K562 (cell line): ENCODE measurements around the gene GRXCR2. TPM values are rescaled to one million over a fixed set of nuclear protein-coding genes. Genes with fewer than 3 reads are reported as not detected.
A peak's percentile ranks its signal among the peaks of the same experiment; 100 is the strongest.

Experiments used
- ATAC-seq: fragments of 200-7000 bp; cut with Tn5 transposase; 3 replicates; pipeline ENCODE4 v1.9.1; 2020; ENCODE audit warnings: moderate library complexity
- BruUV-seq: library from RNA; stranded (reverse); fragments of 400-500 nt; replicated peaks from 2 replicates; lab custom pipeline; 2021; lab: Mats Ljungman, UMichigan
- CTCF ChIA-PET: fragments of 300-600 bp; formaldehyde crosslinking; extraction: SDS; loops from one replicate; lab custom pipeline; 2021; ENCODE audit warnings: low intra/inter-chr PET ratio; lab: Yijun Ruan, JAX
- POLR2A ChIA-PET: fragments of 300-600, 350-650 bp; sonication (Branson Sonifier 250); formaldehyde crosslinking; extraction: SDS; loops from one replicate; lab custom pipeline; 2021; ENCODE audit warnings: antibody characterized with exemption, inconsistent platforms; lab: Yijun Ruan, JAX
- DNase-seq, 4 experiments: peaks; one replicate each; pipeline versions ENCODE4 v3.0.0 to v3.0.0-alpha.2; 2011 to 2018; ENCODE audit warnings: low spot score in 3 of 4, mixed read lengths in 3 of 4; ENCODE audit errors: extremely low read depth in 1 of 4
- FAIRE-seq: peaks from 2 replicates; lab custom pipeline; 2011; peaks lifted over from hg19 to GRCh38; lab: Jason Lieb, UNC
- H2AFZ ChIP-seq: 2 replicates; pipeline ENCODE4 v1.6.0; 2011; ENCODE audit warnings: low read depth, low read length, control low read depth, inconsistent platforms
- H3K27ac ChIP-seq: fragments of 200-600 bp; 3 replicates; pipeline ENCODE4 v1.8.0; 2011; ENCODE audit warnings: low read depth, mild to moderate bottlenecking, control low read depth, inconsistent platforms, low read length, moderate library complexity, mixed read lengths; ENCODE audit errors: extremely low read depth
- H3K27me3 ChIP-seq, 2 experiments: fragments of 300-600 bp in 1 of 2; 2 replicates in 1 of 2; 3 replicates in 1 of 2; pipeline versions ENCODE4 v1.6.0 to v1.8.0; 2011; ENCODE audit warnings: inconsistent platforms in 2 of 2, low read length in 2 of 2, mild to moderate bottlenecking in 1 of 2, mixed read lengths in 1 of 2, moderate library complexity in 1 of 2; ENCODE audit not compliant: control insufficient read depth in 2 of 2, insufficient read depth in 2 of 2
- H3K36me3 ChIP-seq: fragments of 300-600 bp; 3 replicates; pipeline ENCODE4 v1.8.0; 2011; ENCODE audit warnings: mild to moderate bottlenecking, low read length, inconsistent platforms; ENCODE audit not compliant: control insufficient read depth, insufficient read depth
- H3K4me1 ChIP-seq, 2 experiments: fragments of 200-600 bp in 1 of 2; replicated peaks in 1 of 2; 2 replicates in 1 of 2; 3 replicates in 1 of 2; pipeline versions ENCODE4 v1.5.1 to v1.8.0; 2011; ENCODE audit warnings: inconsistent platforms in 2 of 2, low read length in 2 of 2, mild to moderate bottlenecking in 1 of 2, mixed read lengths in 1 of 2, moderate library complexity in 1 of 2; ENCODE audit not compliant: control insufficient read depth in 2 of 2, insufficient read depth in 2 of 2
- H3K4me2 ChIP-seq: 2 replicates; pipeline ENCODE4 v1.6.1; 2011; ENCODE audit warnings: low read length, control low read depth, inconsistent platforms, mixed read lengths; ENCODE audit not compliant: insufficient read depth
- H3K4me3 ChIP-seq: fragments of 200-600 bp; sonication (generic), shearing (Covaris generic); 2 replicates; pipeline ENCODE4 v1.5.1; 2016; ENCODE audit warnings: control low read depth, inconsistent platforms
- H3K79me2 ChIP-seq: fragments of 200-600 bp; 3 replicates; pipeline ENCODE4 v1.8.0; 2011; ENCODE audit warnings: low read length, inconsistent platforms; ENCODE audit not compliant: control insufficient read depth, insufficient read depth
- H3K9ac ChIP-seq, 2 experiments: 2 replicates each; pipeline versions ENCODE4 v1.6.0 to v1.6.1; 2011; ENCODE audit warnings: low read depth in 2 of 2, low read length in 2 of 2, control low read depth in 1 of 2, inconsistent platforms in 1 of 2, mild to moderate bottlenecking in 1 of 2, mixed read lengths in 1 of 2; ENCODE audit not compliant: insufficient read depth in 1 of 2
- H3K9me1 ChIP-seq: one replicate; pipeline ENCODE4 v1.6.0; 2011; ENCODE audit warnings: inconsistent platforms, mild to moderate bottlenecking, low read length, moderate library complexity; ENCODE audit not compliant: control insufficient read depth, insufficient read depth
- H3K9me3 ChIP-seq: replicated peaks from 2 replicates; pipeline ENCODE4 v1.5.1; 2011; ENCODE audit warnings: low read depth, low read length, inconsistent platforms; ENCODE audit not compliant: control insufficient read depth, insufficient read depth
- H4K20me1 ChIP-seq: replicated peaks from 2 replicates; pipeline ENCODE4 v1.6.1; 2011; ENCODE audit warnings: low read length, inconsistent platforms, mixed read lengths; ENCODE audit not compliant: control insufficient read depth, insufficient read depth
- ATF3 ChIP-seq, 2 experiments: fragments of 450-650 bp in 1 of 2; sonication (generic) in 1 of 2; formaldehyde crosslinking in 1 of 2; IDR thresholded peaks in 1 of 2; conservative IDR thresholded peaks in 1 of 2; 2 replicates each; pipeline versions ENCODE4 v1.6.1 to v1.8.1; 2016 to 2023; ENCODE audit warnings: mild to moderate bottlenecking in 2 of 2, moderate library complexity in 2 of 2, inconsistent platforms in 1 of 2, missing genetic modification reagents in 1 of 2
- BDP1 ChIP-seq: IDR thresholded peaks from 3 replicates; pipeline ENCODE4 v1.6.1; 2011; ENCODE audit not compliant: insufficient read length, insufficient read depth
- KDM5B ChIP-seq: fragments of 200-600 bp; sonication (generic); IDR thresholded peaks from 2 replicates; pipeline ENCODE4 v1.6.1; 2012; ENCODE audit warnings: low read depth, mild to moderate bottlenecking, moderate library complexity, low read length, control low read depth, inconsistent platforms; ENCODE audit not compliant: insufficient replicate concordance
- MCM3 ChIP-seq: fragments of 450-650 bp; IDR thresholded peaks from 2 replicates; pipeline ENCODE4 v1.6.1; 2016
- PHF8 ChIP-seq: fragments of 200-600 bp; sonication (generic); IDR thresholded peaks from 2 replicates; pipeline ENCODE4 v1.6.1; 2012; ENCODE audit warnings: mixed run types, mild to moderate bottlenecking, inconsistent platforms, low read length, moderate library complexity, borderline replicate concordance
- RFX1 ChIP-seq: fragments of 450-650 bp; IDR thresholded peaks from 2 replicates; pipeline ENCODE4 v1.6.1; 2016; ENCODE audit warnings: mild to moderate bottlenecking, moderate library complexity
- SIX5 ChIP-seq, 2 experiments: IDR thresholded peaks; 2 replicates each; pipeline ENCODE4 v1.6.1; 2011; ENCODE audit warnings: low read length in 2 of 2, borderline replicate concordance in 1 of 2, low read depth in 1 of 2, mild to moderate bottlenecking in 1 of 2, moderate library complexity in 1 of 2; ENCODE audit not compliant: insufficient read depth in 1 of 2
- TCF7L2 ChIP-seq: fragments of 150-350 bp; IDR thresholded peaks from 2 replicates; pipeline ENCODE4 v1.6.1; 2016; ENCODE audit warnings: low read depth, mild to moderate bottlenecking, low read length, moderate library complexity
- U2AF1 ChIP-seq: fragments of 200-400 bp; formaldehyde crosslinking; optimal IDR thresholded peaks from 2 replicates; pipeline ENCODE3; 2017; ENCODE audit warnings: mild to moderate bottlenecking, low read depth, low read length, moderate library complexity
- ZNF75A ChIP-seq: fragments of 450-650 bp; formaldehyde crosslinking; IDR thresholded peaks from 2 replicates; pipeline ENCODE4 v1.4.0; 2020; ENCODE audit warnings: mild to moderate bottlenecking
- WGBS: fragments of 100-300 bp; shearing (Covaris generic); methylation state at CpG from one replicate; pipeline ENCODE4 v1.1.6; 2016; ENCODE audit warnings: low coverage, mixed read lengths; ENCODE audit not compliant: insufficient coverage; ENCODE audit errors: missing lambda C conversion rate; 5-methylcytosine and 5-hydroxymethylcytosine counted together
- in situ Hi-C: fragments of 300-500 bp; cut with MboI; formaldehyde crosslinking; loops from 4 replicates; pipeline ENCODE4 v1.15.0; 2018; ENCODE audit warnings: inconsistent platforms, mixed read lengths
- intact Hi-C: fragments of 100-400 bp; cut with micrococcal nuclease; formaldehyde crosslinking; loops from 2 replicates; pipeline ENCODE4 v1.14.2; 2022
- polyA plus RNA-seq, 8 experiments: library from polyadenylated mRNA; depleted of rRNA in 4 of 8; stranded (reverse) in 5 of 8; unstranded in 3 of 8; fragments of >200 nt; fragmentation: Nextera tagmentation in 2 of 8; fragmentation: Illumina TruSeq in 1 of 8; extraction: Ambion mirVana in 2 of 8; extraction: Trizol in 1 of 8; gene quantifications; 2 replicates each; pipeline versions ENCODE4 v1.2.1 to v1.2.3, GENCODE V29; 2011 to 2014; ENCODE audit warnings: inconsistent platforms in 1 of 8, missing spikeins in 1 of 8
- total RNA-seq, 7 experiments: library from RNA; depleted of rRNA in 6 of 7; stranded (reverse); fragments of >200 nt in 6 of 7; fragmentation: Illumina TruSeq in 2 of 7; extraction: Trizol in 2 of 7; gene quantifications; 2 replicates each; pipeline versions ENCODE4 v1.2.1 to v1.2.3, GENCODE V29; 2011 to 2021; ENCODE audit warnings: low replicate concordance in 1 of 7

The GRXCR2 gene
- total and polyA plus RNA-seq, 9 of the 15 experiments (the other 6 are each of a cell fraction or from before 2014, with no cell fraction given), result not detected

GRCh38 chr5:145874765-145875164, 2.0 kb upstream of the GRXCR2 start:
- in situ Hi-C loops (no loop called here), intact Hi-C loops (no loop called here)
- H3K27me3 ChIP-seq, result no peaks in the 10 kb centered on the region
- no peaks in the 10 kb centered on the region for H3K9me3 ChIP-seq
- H3K4me2 ChIP-seq, result no peak overlapping the region
- H3K9ac ChIP-seq, result no peak overlapping the region
- no peaks in the 10 kb centered on the region for H3K9me1 ChIP-seq
- 42% methylated on average over 2 of the region's 2 CpGs for WGBS
- FAIRE-seq (no peak), ATAC-seq (no peak)
- H3K4me3 ChIP-seq, result no peak overlapping the region
- no peaks in the 10 kb centered on the region for H3K36me3 ChIP-seq
- CTCF ChIA-PET, result no interaction called here
- no peaks in the 10 kb centered on the region for H4K20me1 ChIP-seq
- 0 out of 2 replicates have a peak overlapping the region, but pooled peaks have one; percentile 11 for H2AFZ ChIP-seq
- no peak overlapping the region for H3K27ac ChIP-seq
- H3K79me2 ChIP-seq, result no peaks in the 10 kb centered on the region
- TF ChIP-seq ZNF75A (CRISPR knock-in tag), result no peak
- TF ChIP-seq ATF3 (IDR thresholded peaks at IDR 0.05), result no peak
- TF ChIP-seq ATF3 (CRISPR knock-in tag; conservative IDR thresholded peaks at IDR 0.05), result no peak
- no peak for TF ChIP-seq MCM3
- no peak for TF ChIP-seq SIX5 (IDR thresholded peaks at IDR 0.05; ENCODE audit: borderline replicate concordance in 1 of 2, insufficient read depth in 1 of 2, low read depth in 1 of 2, low read length in 2 of 2)
- no peak for TF ChIP-seq PHF8
- TF ChIP-seq RFX1, result no peak
- no peak for TF ChIP-seq BDP1
- no peak for TF ChIP-seq TCF7L2
- no peak for TF ChIP-seq KDM5B
- TF ChIP-seq U2AF1, result no peak
- TF ChIP-seq, all 486 proteins: peak for 0
- no TSS peak for BruUV-seq
- POLR2A ChIA-PET, result interaction anchor here (1.9 kb wide), 1 partner anchor 20 kb away, joined by 6 read pairs; no protein-coding TSS in a partner anchor
- no peaks in the 10 kb centered on the region; a peak in 1 of 5 replicates for H3K4me1 ChIP-seq
- no peak for DNase-seq
